ENCODE data around the gene CCDC122.

GRCh38 chr13:43920965-43921674, 41.6 kb upstream of the CCDC122 start:
- TF ChIP-seq POLR2A (IDR thresholded peaks at IDR 0.05; ENCODE audit: low read depth, low read length): no peak
- no peak for TF ChIP-seq POLR2AphosphoS5 (IDR thresholded peaks at IDR 0.05; ENCODE audit: low read depth, low read length)
- TF ChIP-seq POU2F2 (IDR thresholded peaks at IDR 0.05; ENCODE audit: low read depth, low read length): no peak
- no peak for TF ChIP-seq TAF1 (IDR thresholded peaks at IDR 0.05; ENCODE audit: low read depth, low read length)
- no peak for TF ChIP-seq PAX5 (IDR thresholded peaks at IDR 0.05; ENCODE audit: insufficient read depth, low read length, severe bottlenecking)

Measured in GM12891 (cell line).